Adipose tissue (tissue), 3 donors: ENCODE measurements around the gene ZIC2. TPM values are rescaled to one million over a fixed set of nuclear protein-coding genes. Genes with fewer than 3 reads are reported as not detected.

Source experiments
- H3K27ac ChIP-seq: one replicate; pipeline ENCODE4 v1.5.1; 2013; ENCODE audit warnings: low read depth, low read length
- WGBS, 3 donors: extraction: QIAGEN DNeasy Blood & Tissue Kit; methylation state at CpG; one replicate each; pipeline ENCODE4 v1.1.7; 2013; 5-methylcytosine and 5-hydroxymethylcytosine counted together
- polyA plus RNA-seq, 3 donors: library from polyadenylated mRNA; stranded (reverse); fragments of 200-250 nt; gene quantifications; one replicate each; pipeline ENCODE4 v1.2.3, GENCODE V29; 2013
- donor health status: healthy with polysubstance abuse.
- donor health status: Bipolar disorder and iron deficiency.
- donor health status: healthy.

ZIC2 gene
- polyA plus RNA-seq, 3 donors, result 0.11 TPM; not detected in 2

DNA sequence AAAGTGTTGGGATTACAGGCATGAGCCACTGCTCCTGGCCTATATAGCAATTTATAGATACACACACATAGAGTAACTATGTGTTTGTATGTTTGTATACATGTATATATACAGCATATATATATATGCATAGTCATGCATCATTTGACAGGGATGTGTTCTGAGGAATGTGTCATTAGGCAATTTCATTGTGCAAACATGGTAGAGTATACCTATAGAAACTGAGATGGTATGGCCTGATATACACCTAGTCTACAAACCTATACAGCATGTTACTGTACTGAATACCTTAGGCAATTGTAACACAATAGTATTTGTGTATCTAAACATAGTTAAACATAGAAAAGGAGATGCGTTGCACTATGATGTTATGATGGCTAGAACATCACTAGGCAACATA lies 54.4 kb downstream of the ZIC2 start:
- H3K27ac ChIP-seq, result no peak overlapping the region
- WGBS, 3 donors, result 89 to 94% (median 93%) methylated on average over 1 of the region's 1 CpG

Other genes starting within 250 kb of the ZIC2 start
- gene ZIC5, start 10.0 kb upstream of the ZIC2 start, polyA plus RNA-seq, result not detected
- gene PCCA, start 107.3 kb downstream of the ZIC2 start, polyA plus RNA-seq, result 10 to 100 TPM; 15.4 to 52.1 (median 26.1) TPM